GM23338 (cell line): Measurements from ENCODE around the gene C9orf57. TPM values are rescaled to one million over a fixed set of nuclear protein-coding genes. Genes with fewer than 3 reads are reported as not detected.

Experiments
- ATAC-seq: fragments of 200-7000 bp; cut with Tn5 transposase; 3 replicates; pipeline ENCODE4 v1.9.1; 2020
- DNase-seq: peaks from one replicate; pipeline ENCODE4 v3.0.0-alpha.2; 2015; ENCODE audit warnings: low spot score
- H2AFZ ChIP-seq: fragments of 200-600 bp; sonication (generic); 2 replicates; pipeline ENCODE4 v1.8.0; 2016; ENCODE audit warnings: antibody characterized with exemption, mild to moderate bottlenecking, moderate library complexity
- H3F3A ChIP-seq: fragments of 200-600 bp; sonication (generic); replicated peaks from 2 replicates; pipeline ENCODE4 v1.8.0; 2017; ENCODE audit warnings: antibody characterized with exemption, mixed run types, low read depth
- H3K27ac ChIP-seq: fragments of 200-600 bp; sonication (generic); 2 replicates; pipeline ENCODE4 v1.6.1; 2016; ENCODE audit warnings: low read depth
- H3K27me3 ChIP-seq: fragments of 200-600 bp; sonication (generic); 2 replicates; pipeline ENCODE4 v1.8.0; 2016; ENCODE audit warnings: mild to moderate bottlenecking, mixed run types, moderate library complexity; ENCODE audit not compliant: insufficient read depth
- H3K36me3 ChIP-seq: fragments of 200-600 bp; sonication (generic); 2 replicates; pipeline ENCODE4 v1.8.0; 2016; ENCODE audit warnings: mild to moderate bottlenecking; ENCODE audit not compliant: insufficient read depth
- H3K4me1 ChIP-seq: fragments of 200-600 bp; sonication (generic); 2 replicates; pipeline ENCODE4 v1.8.0; 2016; ENCODE audit warnings: mild to moderate bottlenecking, moderate library complexity; ENCODE audit not compliant: insufficient read depth
- H3K4me2 ChIP-seq: fragments of 200-600 bp; sonication (generic); 2 replicates; pipeline ENCODE4 v1.7.1; 2017; ENCODE audit warnings: mixed run types
- H3K4me3 ChIP-seq: fragments of 200-600 bp; sonication (generic); 2 replicates; pipeline ENCODE4 v1.6.1; 2016; ENCODE audit warnings: mixed run types
- H3K79me2 ChIP-seq: fragments of 200-600 bp; sonication (generic); replicated peaks from 2 replicates; pipeline ENCODE4 v1.8.0; 2017; ENCODE audit warnings: mild to moderate bottlenecking; ENCODE audit not compliant: insufficient read depth
- H3K9me2 ChIP-seq: fragments of 200-600 bp; sonication (generic); 2 replicates; pipeline ENCODE4 v1.8.0; 2017; ENCODE audit not compliant: insufficient read depth
- H4K20me1 ChIP-seq: fragments of 200-600 bp; sonication (generic); replicated peaks from 2 replicates; pipeline ENCODE4 v1.8.0; 2017; ENCODE audit warnings: mild to moderate bottlenecking; ENCODE audit not compliant: insufficient read depth
- H3K27ac Mint-ChIP-seq: 2 replicates; pipeline ENCODE4 v1.8.0; 2020; ENCODE audit warnings: inconsistent platforms, mild to moderate bottlenecking, moderate library complexity, mixed read lengths
- H3K27me3 Mint-ChIP-seq: 3 replicates; pipeline ENCODE4 v1.8.0; 2022; ENCODE audit warnings: low read depth, mild to moderate bottlenecking, moderate library complexity, mixed read lengths, inconsistent platforms; ENCODE audit not compliant: insufficient read depth, poor library complexity
- H3K36me3 Mint-ChIP-seq: 3 replicates; pipeline ENCODE4 v1.8.0; 2021; ENCODE audit warnings: low read depth, mild to moderate bottlenecking, inconsistent platforms, moderate library complexity, mixed read lengths
- H3K4me1 Mint-ChIP-seq: 3 replicates; pipeline ENCODE4 v1.8.0; 2020; ENCODE audit warnings: mild to moderate bottlenecking, inconsistent platforms, mixed read lengths
- H3K4me3 Mint-ChIP-seq: 3 replicates; pipeline ENCODE4 v1.8.0; 2021; ENCODE audit warnings: moderate library complexity, mild to moderate bottlenecking, inconsistent platforms, mixed read lengths
- H3K9me3 Mint-ChIP-seq: 3 replicates; pipeline ENCODE4 v1.8.0; 2020; ENCODE audit warnings: moderate library complexity, mild to moderate bottlenecking, inconsistent platforms, mixed read lengths
- CREB1 ChIP-seq: fragments of 250-450 bp; sonication (Bioruptor Pico); IDR thresholded peaks from 2 replicates; pipeline ENCODE4 v1.5.0; 2020; ENCODE audit warnings: low read depth, mild to moderate bottlenecking, moderate library complexity
- CTCF ChIP-seq, 2 experiments: fragments of 200-600 bp in 1 of 2; sonication (generic) in 1 of 2; conservative IDR thresholded peaks; 2 replicates each; pipeline versions ENCODE4 v1.5.1 to v1.6.1; 2016 to 2017; ENCODE audit warnings: antibody characterized with exemption in 2 of 2, low read depth in 2 of 2, mild to moderate bottlenecking in 2 of 2, moderate library complexity in 1 of 2
- EZH2 ChIP-seq: fragments of 200-600 bp; sonication (generic); IDR thresholded peaks from one replicate; pipeline ENCODE4 v1.8.0; 2017; ENCODE audit warnings: antibody characterized with exemption, mild to moderate bottlenecking, low read depth; ENCODE audit not compliant: unreplicated experiment
- EZH2phosphoT487 ChIP-seq: fragments of 200-600 bp; sonication (generic); IDR thresholded peaks from one replicate; pipeline ENCODE4 v1.8.1; 2018; ENCODE audit warnings: antibody characterized with exemption; ENCODE audit not compliant: unreplicated experiment
- JUNB ChIP-seq: IDR thresholded peaks from one replicate; pipeline ENCODE4 v1.6.1; 2016; ENCODE audit warnings: antibody characterized with exemption; ENCODE audit not compliant: unreplicated experiment
- NANOG ChIP-seq: IDR thresholded peaks from 2 replicates; pipeline ENCODE4 v1.6.1; 2016; ENCODE audit warnings: antibody characterized with exemption, borderline replicate concordance
- POLR2AphosphoS5 ChIP-seq: IDR thresholded peaks from 2 replicates; pipeline ENCODE4 v1.6.1; 2016; ENCODE audit warnings: antibody characterized with exemption, low read depth
- REST ChIP-seq: IDR thresholded peaks from one replicate; pipeline ENCODE4 v1.6.1; 2018; ENCODE audit warnings: antibody characterized with exemption; ENCODE audit not compliant: unreplicated experiment
- STAT1 ChIP-seq: IDR thresholded peaks from one replicate; pipeline ENCODE4 v1.6.1; 2016; ENCODE audit warnings: antibody characterized with exemption; ENCODE audit not compliant: unreplicated experiment
- ZNF114 ChIP-seq: fragments of 250-450 bp; sonication (Bioruptor Pico); IDR thresholded peaks from 2 replicates; pipeline ENCODE4 v1.5.0; 2020; ENCODE audit warnings: mild to moderate bottlenecking, moderate library complexity
- ZNF331 ChIP-seq: fragments of 250-450 bp; sonication (Bioruptor Pico); IDR thresholded peaks from 2 replicates; pipeline ENCODE4 v1.5.0; 2020; ENCODE audit warnings: low read depth, mild to moderate bottlenecking, moderate library complexity
- polyA plus RNA-seq: library from polyadenylated mRNA; unstranded; fragments of >200 nt; fragmentation: Nextera tagmentation; extraction: Ambion mirVana; gene quantifications from 2 replicates; pipeline ENCODE4 v1.2.1, GENCODE V29; 2016
- total RNA-seq: library from RNA; depleted of rRNA; stranded (reverse); fragments of >200 nt; shearing (Covaris generic); gene quantifications from 2 replicates; pipeline ENCODE4 v1.2.3, GENCODE V29; 2014
- TF ChIP-seq, protein P1 (sequence below): IDR thresholded peaks from 2 replicates; pipeline ENCODE4 v1.6.1; 2016; ENCODE audit warnings: antibody characterized with exemption
- TF ChIP-seq, protein P2 (sequence below): fragments of 250-450 bp; sonication (Bioruptor Pico); IDR thresholded peaks from 2 replicates; pipeline ENCODE4 v1.5.0; 2020; ENCODE audit warnings: mild to moderate bottlenecking, moderate library complexity

The C9orf57 gene
- total and polyA plus RNA-seq, 2 experiments from 2014 or later = not detected

DNA sequence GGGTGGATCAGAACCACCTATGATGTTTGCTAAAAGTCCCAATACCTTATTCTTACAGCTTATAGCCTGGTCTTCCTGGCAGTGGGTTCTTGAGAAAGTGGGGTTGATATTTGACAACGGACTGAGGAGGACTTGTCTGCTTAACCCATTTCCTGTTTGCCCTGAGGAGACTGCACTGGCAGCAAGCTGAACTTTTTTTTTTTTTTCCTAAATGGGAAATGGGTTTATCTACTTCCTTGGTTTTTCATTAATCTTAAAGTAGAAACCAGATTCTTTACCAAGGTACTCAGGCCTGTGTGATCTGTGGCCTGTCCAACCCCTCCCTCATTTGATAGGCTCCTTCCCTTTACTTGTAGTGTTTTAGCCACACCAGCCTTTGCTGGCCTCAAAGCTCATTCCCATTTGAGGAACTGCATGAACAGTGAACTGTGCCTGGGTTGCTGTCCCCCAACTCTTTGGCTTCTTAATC, 47.1 kb downstream of the C9orf57 start (continued):
- no peak for TF ChIP-seq POLR2AphosphoS5
- TF ChIP-seq ZNF114 (CRISPR knock-in tag) = no peak
- no peak for TF ChIP-seq EZH2
- TF ChIP-seq STAT1 = no peak

DNA sequence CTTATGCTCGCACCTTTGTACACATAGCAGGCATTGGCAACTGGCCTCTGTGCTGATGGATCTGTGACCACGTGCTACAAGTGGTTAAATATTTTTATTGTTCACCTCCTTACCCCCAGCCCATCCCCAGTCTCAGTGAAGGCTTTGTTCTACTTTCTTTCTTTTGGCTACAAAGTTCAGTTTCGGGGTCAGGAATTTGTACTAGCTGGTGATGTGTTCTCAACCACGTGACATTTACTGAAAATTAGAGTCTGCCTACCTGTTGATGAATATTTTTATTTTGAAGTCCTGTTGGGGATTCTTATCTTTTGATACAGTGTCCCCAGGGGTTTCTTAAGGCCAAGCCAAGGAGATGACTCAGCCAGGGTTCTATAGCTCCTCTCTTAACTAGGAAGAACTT, 47.8 kb downstream of the C9orf57 start:
- no peak for ATAC-seq
- Histone ChIP-seq H3K4me2 (no peak overlapping the region), H3K36me3 (no peaks in the 10 kb centered on the region), H3K9me2 (no peaks in the 10 kb centered on the region), H3F3A (no peaks in the 10 kb centered on the region), H3K79me2 (no peaks in the 10 kb centered on the region), H3K27ac (no peak overlapping the region), H3K4me3 (no peak overlapping the region), H4K20me1 (no peaks in the 10 kb centered on the region), H3K4me1 (no peaks in the 10 kb centered on the region), H2AFZ (no peak overlapping the region), H3K27me3 (no peaks in the 10 kb centered on the region)
- H3K27ac Mint-ChIP-seq = no peak overlapping the region
- H3K4me1 Mint-ChIP-seq = peaks cover 3% of the 10 kb centered on the region; the same call in 1 of the 3 replicates
- H3K27me3 Mint-ChIP-seq = peaks cover 5% of the 10 kb centered on the region
- no peak for TF ChIP-seq CTCF (conservative IDR thresholded peaks at IDR 0.05; ENCODE audit: low read depth in 2 of 2)
- TF ChIP-seq, protein P1, sequence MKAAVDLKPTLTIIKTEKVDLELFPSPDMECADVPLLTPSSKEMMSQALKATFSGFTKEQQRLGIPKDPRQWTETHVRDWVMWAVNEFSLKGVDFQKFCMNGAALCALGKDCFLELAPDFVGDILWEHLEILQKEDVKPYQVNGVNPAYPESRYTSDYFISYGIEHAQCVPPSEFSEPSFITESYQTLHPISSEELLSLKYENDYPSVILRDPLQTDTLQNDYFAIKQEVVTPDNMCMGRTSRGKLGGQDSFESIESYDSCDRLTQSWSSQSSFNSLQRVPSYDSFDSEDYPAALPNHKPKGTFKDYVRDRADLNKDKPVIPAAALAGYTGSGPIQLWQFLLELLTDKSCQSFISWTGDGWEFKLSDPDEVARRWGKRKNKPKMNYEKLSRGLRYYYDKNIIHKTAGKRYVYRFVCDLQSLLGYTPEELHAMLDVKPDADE = no peak
- TF ChIP-seq EZH2phosphoT487 = no peak
- no peak for TF ChIP-seq ZNF331 (CRISPR knock-in tag)
- TF ChIP-seq REST = no peak
- TF ChIP-seq, protein P2, sequence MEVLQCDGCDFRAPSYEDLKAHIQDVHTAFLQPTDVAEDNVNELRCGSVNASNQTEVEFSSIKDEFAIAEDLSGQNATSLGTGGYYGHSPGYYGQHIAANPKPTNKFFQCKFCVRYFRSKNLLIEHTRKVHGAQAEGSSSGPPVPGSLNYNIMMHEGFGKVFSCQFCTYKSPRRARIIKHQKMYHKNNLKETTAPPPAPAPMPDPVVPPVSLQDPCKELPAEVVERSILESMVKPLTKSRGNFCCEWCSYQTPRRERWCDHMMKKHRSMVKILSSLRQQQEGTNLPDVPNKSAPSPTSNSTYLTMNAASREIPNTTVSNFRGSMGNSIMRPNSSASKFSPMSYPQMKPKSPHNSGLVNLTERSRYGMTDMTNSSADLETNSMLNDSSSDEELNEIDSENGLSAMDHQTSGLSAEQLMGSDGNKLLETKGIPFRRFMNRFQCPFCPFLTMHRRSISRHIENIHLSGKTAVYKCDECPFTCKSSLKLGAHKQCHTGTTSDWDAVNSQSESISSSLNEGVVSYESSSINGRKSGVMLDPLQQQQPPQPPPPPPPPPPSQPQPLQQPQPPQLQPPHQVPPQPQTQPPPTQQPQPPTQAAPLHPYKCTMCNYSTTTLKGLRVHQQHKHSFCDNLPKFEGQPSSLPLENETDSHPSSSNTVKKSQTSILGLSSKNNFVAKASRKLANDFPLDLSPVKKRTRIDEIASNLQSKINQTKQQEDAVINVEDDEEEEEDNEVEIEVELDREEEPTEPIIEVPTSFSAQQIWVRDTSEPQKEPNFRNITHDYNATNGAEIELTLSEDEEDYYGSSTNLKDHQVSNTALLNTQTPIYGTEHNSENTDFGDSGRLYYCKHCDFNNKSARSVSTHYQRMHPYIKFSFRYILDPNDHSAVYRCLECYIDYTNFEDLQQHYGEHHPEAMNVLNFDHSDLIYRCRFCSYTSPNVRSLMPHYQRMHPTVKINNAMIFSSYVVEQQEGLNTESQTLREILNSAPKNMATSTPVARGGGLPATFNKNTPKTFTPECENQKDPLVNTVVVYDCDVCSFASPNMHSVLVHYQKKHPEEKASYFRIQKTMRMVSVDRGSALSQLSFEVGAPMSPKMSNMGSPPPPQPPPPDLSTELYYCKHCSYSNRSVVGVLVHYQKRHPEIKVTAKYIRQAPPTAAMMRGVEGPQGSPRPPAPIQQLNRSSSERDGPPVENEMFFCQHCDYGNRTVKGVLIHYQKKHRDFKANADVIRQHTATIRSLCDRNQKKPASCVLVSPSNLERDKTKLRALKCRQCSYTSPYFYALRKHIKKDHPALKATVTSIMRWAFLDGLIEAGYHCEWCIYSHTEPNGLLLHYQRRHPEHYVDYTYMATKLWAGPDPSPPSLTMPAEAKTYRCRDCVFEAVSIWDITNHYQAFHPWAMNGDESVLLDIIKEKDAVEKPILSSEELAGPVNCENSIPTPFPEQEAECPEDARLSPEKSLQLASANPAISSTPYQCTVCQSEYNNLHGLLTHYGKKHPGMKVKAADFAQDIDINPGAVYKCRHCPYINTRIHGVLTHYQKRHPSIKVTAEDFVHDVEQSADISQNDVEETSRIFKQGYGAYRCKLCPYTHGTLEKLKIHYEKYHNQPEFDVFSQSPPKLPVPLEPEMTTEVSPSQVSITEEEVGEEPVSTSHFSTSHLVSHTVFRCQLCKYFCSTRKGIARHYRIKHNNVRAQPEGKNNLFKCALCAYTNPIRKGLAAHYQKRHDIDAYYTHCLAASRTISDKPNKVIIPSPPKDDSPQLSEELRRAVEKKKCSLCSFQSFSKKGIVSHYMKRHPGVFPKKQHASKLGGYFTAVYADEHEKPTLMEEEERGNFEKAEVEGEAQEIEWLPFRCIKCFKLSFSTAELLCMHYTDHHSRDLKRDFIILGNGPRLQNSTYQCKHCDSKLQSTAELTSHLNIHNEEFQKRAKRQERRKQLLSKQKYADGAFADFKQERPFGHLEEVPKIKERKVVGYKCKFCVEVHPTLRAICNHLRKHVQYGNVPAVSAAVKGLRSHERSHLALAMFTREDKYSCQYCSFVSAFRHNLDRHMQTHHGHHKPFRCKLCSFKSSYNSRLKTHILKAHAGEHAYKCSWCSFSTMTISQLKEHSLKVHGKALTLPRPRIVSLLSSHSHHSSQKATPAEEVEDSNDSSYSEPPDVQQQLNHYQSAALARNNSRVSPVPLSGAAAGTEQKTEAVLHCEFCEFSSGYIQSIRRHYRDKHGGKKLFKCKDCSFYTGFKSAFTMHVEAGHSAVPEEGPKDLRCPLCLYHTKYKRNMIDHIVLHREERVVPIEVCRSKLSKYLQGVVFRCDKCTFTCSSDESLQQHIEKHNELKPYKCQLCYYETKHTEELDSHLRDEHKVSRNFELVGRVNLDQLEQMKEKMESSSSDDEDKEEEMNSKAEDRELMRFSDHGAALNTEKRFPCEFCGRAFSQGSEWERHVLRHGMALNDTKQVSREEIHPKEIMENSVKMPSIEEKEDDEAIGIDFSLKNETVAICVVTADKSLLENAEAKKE (CRISPR knock-in tag) = no peak
- no peak for TF ChIP-seq STAT1
- TF ChIP-seq POLR2AphosphoS5 = no peak
- no peak for TF ChIP-seq EZH2
- TF ChIP-seq NANOG = no peak
- TF ChIP-seq ZNF114 (CRISPR knock-in tag) = no peak
- TF ChIP-seq JUNB = no peak
- no peak for TF ChIP-seq CREB1 (CRISPR knock-in tag)
- H3K4me3 Mint-ChIP-seq = no peak overlapping the region
- H3K36me3 Mint-ChIP-seq = no peaks in the 10 kb centered on the region
- DNase-seq = no peak
- H3K9me3 Mint-ChIP-seq = no peaks in the 10 kb centered on the region; the same call in 2 of the 3 replicates
